Activated T-helper 2 cell treated with anti-CD3 and anti-CD28 coated beads, Interferon-gamma antibody, Interleukin-2, Interleukin-4, amounts not matched to agents 10 μg/mL and 5 μg/mL and 100 μg/mL, durations not matched to agents 14 hours and 24 hours and 36 hours (primary cell): ENCODE measurements around the gene RNU6-1. TPM values are rescaled to one million over a fixed set of nuclear protein-coding genes. Genes with fewer than 3 reads are reported as not detected.

Experiments
- DNase-seq: peaks from one replicate; pipeline ENCODE4 v3.0.0; 2021; ENCODE audit warnings: low spot score
- H3K27ac Mint-ChIP-seq: one replicate; pipeline ENCODE4 v1.8.0; 2021; ENCODE audit warnings: mixed read lengths
- H3K27me3 Mint-ChIP-seq: one replicate; pipeline ENCODE4 v1.8.0; 2021; ENCODE audit warnings: low read depth, mixed read lengths
- H3K36me3 Mint-ChIP-seq: one replicate; pipeline ENCODE4 v1.8.0; 2021; ENCODE audit warnings: low read depth, mixed read lengths
- H3K4me1 Mint-ChIP-seq: one replicate; pipeline ENCODE4 v1.8.0; 2021; ENCODE audit warnings: low read depth, mixed read lengths
- H3K4me3 Mint-ChIP-seq: one replicate; pipeline ENCODE4 v1.8.0; 2021; ENCODE audit warnings: low read depth, mild to moderate bottlenecking, moderate library complexity, mixed read lengths
- H3K9me3 Mint-ChIP-seq: one replicate; pipeline ENCODE4 v1.8.0; 2021; ENCODE audit warnings: mixed read lengths
- intact Hi-C: fragments of 100-400 bp; cut with micrococcal nuclease; formaldehyde crosslinking; loops from one replicate; pipeline ENCODE4 v1.15.1; 2023
- total RNA-seq: library from RNA; stranded (reverse); gene quantifications from 2 replicates; pipeline ENCODE4 v1.2.3, GENCODE V29; 2022

Gene RNU6-1
- total RNA-seq, 1 donor from 2014 or later, result not detected

GRCh38 chr15:67870868-67871408 is 31.1 kb upstream of the RNU6-1 start:
- DNase-seq, result no peak
- intact Hi-C loops, result no loop called here
- H3K27ac Mint-ChIP-seq, result no peak overlapping the region
- peaks cover 32% of the 10 kb centered on the region for H3K27me3 Mint-ChIP-seq
- no peak overlapping the region for H3K4me3 Mint-ChIP-seq
- H3K4me1 Mint-ChIP-seq, result no peaks in the 10 kb centered on the region
- peaks cover 2% of the 10 kb centered on the region for H3K36me3 Mint-ChIP-seq
- H3K9me3 Mint-ChIP-seq, result peaks cover 15% of the 10 kb centered on the region

- H3K36me3 Mint-ChIP-seq, result peaks cover 2% of the 10 kb centered on the region
- no peaks in the 10 kb centered on the region for H3K4me1 Mint-ChIP-seq
- peaks cover 15% of the 10 kb centered on the region for H3K9me3 Mint-ChIP-seq
- no peak for DNase-seq
- peaks cover 34% of the 10 kb centered on the region for H3K27me3 Mint-ChIP-seq
- intact Hi-C loops, result loop anchor here (10.0 kb wide), 1 partner anchor 185 kb away; the partner anchor contains the start of gene PIAS1
- H3K27ac Mint-ChIP-seq, result no peak overlapping the region
- no peak overlapping the region for H3K4me3 Mint-ChIP-seq
Measured at GRCh38 chr15:67869701-67870100, 29.9 kb upstream of the RNU6-1 start.

GRCh38 chr15:67865766-67866165 is 25.9 kb upstream of the RNU6-1 start:
- Mint-ChIP-seq H3K4me3 (no peak overlapping the region), H3K27ac (no peak overlapping the region), H3K4me1 (peaks cover 4% of the 10 kb centered on the region), H3K9me3 (no peaks in the 10 kb centered on the region), H3K27me3 (peaks cover 16% of the 10 kb centered on the region), H3K36me3 (no peaks in the 10 kb centered on the region)
- intact Hi-C loops, result loop anchor here (2.0 to 10.0 kb wide), 2 partner anchors 189 to 289 kb away; partner anchors contain the start of gene PIAS1
- no peak for DNase-seq

- H3K36me3 Mint-ChIP-seq, result no peaks in the 10 kb centered on the region
- DNase-seq, result no peak
- H3K4me3 Mint-ChIP-seq, result no peak overlapping the region
- no peak overlapping the region for H3K27ac Mint-ChIP-seq
- no peaks in the 10 kb centered on the region for H3K9me3 Mint-ChIP-seq
- peaks cover 4% of the 10 kb centered on the region for H3K4me1 Mint-ChIP-seq
- intact Hi-C loops, result loop anchor here (2.0 to 10.0 kb wide), 2 partner anchors 189 to 289 kb away; partner anchors contain the start of gene PIAS1
- H3K27me3 Mint-ChIP-seq, result peaks cover 16% of the 10 kb centered on the region
Measured at GRCh38 chr15:67865331-67865730, 25.5 kb upstream of the RNU6-1 start.

- H3K36me3 Mint-ChIP-seq, result no peaks in the 10 kb centered on the region
Measured at GRCh38 chr15:67863442-67863987, 23.7 kb upstream of the RNU6-1 start.

GRCh38 chr15:67862750-67863441 is 23.1 kb upstream of the RNU6-1 start:
- Mint-ChIP-seq H3K36me3 (no peaks in the 10 kb centered on the region), H3K27me3 (peaks cover 15% of the 10 kb centered on the region), H3K9me3 (no peaks in the 10 kb centered on the region), H3K4me3 (no peak overlapping the region), H3K4me1 (peaks cover 4% of the 10 kb centered on the region), H3K27ac (no peak overlapping the region)
- no peak for DNase-seq
- intact Hi-C loops, result loop anchor here (2.0 to 10.0 kb wide), 2 partner anchors 192 to 348 kb away; partner anchors contain the start of gene PIAS1

More at GRCh38 chr15:67863442-67863987, 23.7 kb upstream of the RNU6-1 start:
- Mint-ChIP-seq H3K27me3 (peaks cover 15% of the 10 kb centered on the region), H3K4me1 (peaks cover 4% of the 10 kb centered on the region), H3K4me3 (peak overlapping the region; percentile 39), H3K27ac (no peak overlapping the region), H3K9me3 (no peaks in the 10 kb centered on the region)
- peak; percentile 56 for DNase-seq
- intact Hi-C loops, result loop anchor here (2.0 to 10.0 kb wide), 2 partner anchors 191 to 347 kb away; partner anchors contain the start of gene PIAS1

GRCh38 chr15:67861983-67862382 is 22.1 kb upstream of the RNU6-1 start:
- peaks cover 15% of the 10 kb centered on the region for H3K27me3 Mint-ChIP-seq
- H3K4me3 Mint-ChIP-seq, result no peak overlapping the region
- H3K27ac Mint-ChIP-seq, result no peak overlapping the region
- peaks cover 4% of the 10 kb centered on the region for H3K4me1 Mint-ChIP-seq
- H3K9me3 Mint-ChIP-seq, result no peaks in the 10 kb centered on the region
- no peak for DNase-seq
- no peaks in the 10 kb centered on the region for H3K36me3 Mint-ChIP-seq
- intact Hi-C loops, result loop anchor here (2.0 to 10.0 kb wide), 2 partner anchors 193 to 349 kb away; partner anchors contain the start of gene PIAS1

GRCh38 chr15:67859331-67859946 is 19.6 kb upstream of the RNU6-1 start:
- H3K36me3 Mint-ChIP-seq, result no peaks in the 10 kb centered on the region
- H3K27ac Mint-ChIP-seq, result no peak overlapping the region
- peaks cover 1% of the 10 kb centered on the region for H3K27me3 Mint-ChIP-seq
- H3K9me3 Mint-ChIP-seq, result no peaks in the 10 kb centered on the region
- no peak overlapping the region for H3K4me3 Mint-ChIP-seq
- intact Hi-C loops, result no loop called here
- DNase-seq, result no peak
- H3K4me1 Mint-ChIP-seq, result peaks cover 11% of the 10 kb centered on the region

GRCh38 chr15:67857220-67857619 is 17.4 kb upstream of the RNU6-1 start:
- no peak for DNase-seq
- H3K36me3 Mint-ChIP-seq, result no peaks in the 10 kb centered on the region
- no peak overlapping the region for H3K4me3 Mint-ChIP-seq
- H3K27me3 Mint-ChIP-seq, result peaks cover 3% of the 10 kb centered on the region
- intact Hi-C loops, result no loop called here
- H3K27ac Mint-ChIP-seq, result no peak overlapping the region
- no peaks in the 10 kb centered on the region for H3K9me3 Mint-ChIP-seq
- peaks cover 7% of the 10 kb centered on the region for H3K4me1 Mint-ChIP-seq

GRCh38 chr15:67855842-67856241 is 16.0 kb upstream of the RNU6-1 start:
- DNase-seq, result no peak

GRCh38 chr15:67854358-67854757 is 14.5 kb upstream of the RNU6-1 start:
- no peak for DNase-seq
- intact Hi-C loops, result no loop called here
- H3K4me1 Mint-ChIP-seq, result peaks cover 8% of the 10 kb centered on the region
- no peak overlapping the region for H3K4me3 Mint-ChIP-seq
- H3K27me3 Mint-ChIP-seq, result peaks cover 3% of the 10 kb centered on the region
- no peak overlapping the region for H3K27ac Mint-ChIP-seq
- no peaks in the 10 kb centered on the region for H3K36me3 Mint-ChIP-seq
- no peaks in the 10 kb centered on the region for H3K9me3 Mint-ChIP-seq

More at GRCh38 chr15:67855842-67856241, 16.0 kb upstream of the RNU6-1 start:
- Mint-ChIP-seq H3K4me3 (no peak overlapping the region), H3K27ac (peak overlapping the region; percentile 36), H3K36me3 (no peaks in the 10 kb centered on the region), H3K27me3 (peaks cover 4% of the 10 kb centered on the region), H3K4me1 (peaks cover 8% of the 10 kb centered on the region), H3K9me3 (no peaks in the 10 kb centered on the region)
- intact Hi-C loops, result no loop called here

GRCh38 chr15:67853454-67853853 is 13.6 kb upstream of the RNU6-1 start:
- Mint-ChIP-seq H3K9me3 (no peaks in the 10 kb centered on the region), H3K27me3 (peaks cover 6% of the 10 kb centered on the region), H3K4me1 (peaks cover 8% of the 10 kb centered on the region), H3K36me3 (no peaks in the 10 kb centered on the region), H3K27ac (no peak overlapping the region), H3K4me3 (no peak overlapping the region)
- no peak for DNase-seq
- intact Hi-C loops, result no loop called here
